HG03460 (cell line): ENCODE results near the gene KLHDC8A.
"Not testable (repeated sequence)": the region's sequence is repeated elsewhere in the genome, so short reads cannot be mapped to it uniquely, and the experiment has no call there.

ENCODE experiments used
- ATAC-seq: cut with Tn5 transposase; IDR thresholded peaks from one replicate; pipeline ENCODE4 v1.9.1; 2021; ENCODE audit not compliant: unreplicated experiment

KLHDC8A gene

GRCh38 chr1:205371871-205372660 lies 15.3 kb upstream of the KLHDC8A start:
- no peak for ATAC-seq

GRCh38 chr1:205370780-205371179 lies 14.1 kb upstream of the KLHDC8A start:
- ATAC-seq: no peak

DNA sequence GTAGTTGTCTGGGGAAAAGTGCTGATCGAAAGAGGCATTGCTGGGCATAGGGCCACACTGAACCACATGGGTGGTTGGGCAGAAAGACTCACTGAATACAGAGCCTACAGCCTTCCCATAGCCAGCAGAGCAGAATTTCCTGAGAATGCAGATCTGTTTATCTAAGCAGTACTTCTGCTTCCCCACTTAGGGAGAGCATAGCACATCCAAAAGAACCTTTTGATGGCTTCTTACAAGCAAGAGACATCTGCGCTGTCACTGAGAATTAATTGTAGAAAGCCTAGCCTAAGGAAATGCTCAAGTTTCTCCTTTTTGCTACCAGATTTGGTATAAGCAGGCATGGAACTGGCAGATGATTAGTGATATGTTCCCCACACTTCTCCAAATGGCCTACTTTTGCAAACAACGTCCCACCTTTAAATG lies 13.0 kb upstream of the KLHDC8A start:
- ATAC-seq: no peak

GRCh38 chr1:205368478-205368877 lies 11.8 kb upstream of the KLHDC8A start:
- ATAC-seq: no peak

DNA sequence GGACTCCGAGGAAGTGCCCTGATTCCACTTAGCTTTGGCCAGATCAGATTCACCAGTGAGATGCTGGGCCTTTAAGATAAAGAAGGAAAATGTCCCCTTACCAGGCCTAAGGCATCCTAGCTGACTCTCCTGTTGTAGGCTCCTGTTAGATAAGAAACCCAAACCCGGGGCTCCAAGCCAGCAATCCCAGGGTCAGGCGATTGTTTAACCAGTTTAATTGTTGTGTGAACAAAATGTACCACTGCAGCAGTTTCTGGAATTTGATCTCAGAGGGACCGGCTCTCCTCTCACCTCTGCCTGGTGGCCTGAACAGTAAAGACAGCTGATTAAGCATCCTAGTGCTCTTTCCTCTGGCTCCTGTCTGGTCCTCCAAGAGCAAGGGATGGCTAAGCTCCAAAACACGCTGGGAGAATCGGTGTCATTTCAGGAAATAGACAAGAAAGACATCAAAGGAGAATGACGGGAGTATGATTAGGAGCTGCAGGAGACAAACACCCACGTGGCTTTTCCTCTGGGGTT lies 9.3 kb upstream of the KLHDC8A start:
- ATAC-seq: no peak

DNA sequence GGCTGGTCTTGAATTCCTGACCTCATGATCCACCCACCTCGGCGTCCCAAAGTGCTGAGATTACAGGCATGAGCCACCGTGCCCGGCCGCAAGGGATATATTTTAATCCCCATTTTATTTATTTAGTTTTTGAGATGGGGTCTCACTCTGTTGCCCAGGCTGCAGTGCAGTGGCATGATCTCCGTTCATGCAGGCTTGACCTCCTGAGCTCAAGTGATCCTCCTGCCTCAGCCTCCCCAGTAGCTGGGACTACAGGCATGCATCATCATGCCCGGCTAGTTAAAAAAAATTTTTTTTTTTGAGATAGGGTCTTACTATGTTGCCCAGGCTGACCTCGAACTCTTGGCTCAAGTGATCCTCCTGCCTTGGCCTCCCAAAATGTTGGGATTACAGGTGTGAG lies 8.4 kb upstream of the KLHDC8A start:
- ATAC-seq: not testable (repeated sequence)

DNA sequence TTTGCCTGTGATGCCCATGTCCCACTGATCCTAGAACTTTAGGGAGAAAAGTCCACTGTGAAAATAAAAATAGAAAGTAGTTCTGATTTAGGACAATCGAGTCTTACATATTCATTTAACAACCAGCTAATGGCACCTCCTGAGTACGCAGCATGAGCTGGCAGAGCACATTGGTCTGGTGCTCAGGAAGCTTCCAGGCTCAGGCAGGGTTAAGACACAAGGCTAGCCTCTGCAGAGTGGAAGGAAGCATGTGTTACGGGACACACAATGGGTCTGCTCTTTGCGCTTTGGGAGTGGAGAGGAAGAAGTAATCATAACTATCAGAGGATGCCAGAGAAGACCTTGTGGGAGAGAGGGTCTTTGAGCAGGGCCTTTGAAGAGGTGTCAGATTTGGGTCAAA lies 4.2 kb upstream of the KLHDC8A start:
- no peak for ATAC-seq

DNA sequence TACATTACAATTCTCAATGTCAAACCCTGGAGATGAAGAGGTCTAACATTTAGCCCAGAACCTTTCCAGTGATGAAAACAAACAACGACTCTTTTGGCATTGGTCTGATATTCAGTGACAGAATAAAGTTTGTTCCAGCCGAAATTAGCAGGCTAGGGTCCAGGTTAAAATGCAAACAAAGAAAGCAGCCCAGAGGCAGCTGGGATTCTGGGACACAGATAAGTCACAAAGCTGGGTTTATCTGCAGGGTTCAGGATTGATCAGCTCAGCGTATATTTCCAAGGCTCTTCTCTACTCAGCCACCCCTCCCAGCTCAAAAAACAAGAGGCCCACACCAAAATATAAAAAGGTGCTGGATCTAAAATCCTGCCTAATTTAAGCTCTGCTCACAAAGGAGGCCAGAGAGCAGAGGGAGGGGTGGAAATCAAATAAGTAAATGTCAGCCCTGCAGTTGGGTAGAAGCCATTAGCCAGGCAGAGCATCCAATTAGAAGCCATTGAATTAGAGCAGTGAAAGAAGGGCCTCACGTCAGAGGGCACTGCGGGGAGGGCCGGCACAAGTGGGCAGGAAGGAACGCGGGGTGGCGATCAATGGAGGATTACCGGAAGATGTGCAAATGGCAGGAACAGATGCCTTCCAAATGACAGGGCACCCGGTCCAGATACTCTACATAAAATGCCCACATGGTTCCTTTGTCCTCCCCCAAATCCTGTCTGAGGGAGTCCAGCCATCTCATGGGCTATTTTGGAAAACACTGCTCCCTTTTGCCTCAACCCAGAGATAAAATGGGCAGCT lies 3.2 kb upstream of the KLHDC8A start:
- no peak for ATAC-seq

DNA sequence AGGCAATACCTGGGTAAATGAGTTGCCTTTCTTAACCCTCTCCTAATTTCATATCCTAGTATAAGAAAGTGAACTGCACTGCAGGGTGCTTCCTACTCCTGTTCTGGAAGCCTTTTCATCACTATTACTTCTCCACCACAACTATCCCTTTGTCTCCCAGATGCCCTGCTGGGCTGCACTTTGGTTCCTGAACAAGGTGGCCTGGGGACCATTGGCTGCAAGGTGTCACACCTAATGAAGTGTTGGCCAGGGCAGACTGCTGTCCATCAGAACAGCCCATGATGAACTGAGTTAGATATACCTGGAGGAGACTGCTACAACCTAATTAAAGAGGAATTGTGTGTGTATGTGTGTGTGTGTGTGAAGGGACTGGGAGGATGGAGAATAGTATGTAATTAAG lies 1.9 kb upstream of the KLHDC8A start:
- ATAC-seq: no peak

- no peak for ATAC-seq
Observed at GRCh38 chr1:205357567-205357966, 845 bp upstream of the KLHDC8A start.

GRCh38 chr1:205355075-205355453 lies 1.7 kb downstream of the KLHDC8A start:
- ATAC-seq: no peak

GRCh38 chr1:205354259-205355074 lies 2.3 kb downstream of the KLHDC8A start:
- ATAC-seq: no peak

DNA sequence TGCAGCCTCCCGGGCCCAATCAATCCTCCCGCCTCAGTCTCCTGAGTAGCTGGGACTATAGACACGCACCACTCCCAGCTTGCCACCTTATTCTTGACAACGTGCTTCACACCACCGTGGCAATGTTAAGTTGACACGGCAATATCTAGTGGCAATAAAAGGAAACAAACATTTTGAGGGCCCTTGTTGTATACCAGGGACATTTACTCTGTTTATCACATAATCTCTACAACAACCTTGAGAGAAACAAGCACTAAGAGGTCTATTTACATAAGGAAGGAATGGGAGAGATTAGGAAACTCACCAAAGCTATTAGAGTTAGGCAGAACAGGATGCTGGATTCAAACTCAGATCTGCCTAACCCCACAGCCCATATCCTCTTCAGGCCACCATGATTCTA lies 3.1 kb downstream of the KLHDC8A start:
- no peak for ATAC-seq

DNA sequence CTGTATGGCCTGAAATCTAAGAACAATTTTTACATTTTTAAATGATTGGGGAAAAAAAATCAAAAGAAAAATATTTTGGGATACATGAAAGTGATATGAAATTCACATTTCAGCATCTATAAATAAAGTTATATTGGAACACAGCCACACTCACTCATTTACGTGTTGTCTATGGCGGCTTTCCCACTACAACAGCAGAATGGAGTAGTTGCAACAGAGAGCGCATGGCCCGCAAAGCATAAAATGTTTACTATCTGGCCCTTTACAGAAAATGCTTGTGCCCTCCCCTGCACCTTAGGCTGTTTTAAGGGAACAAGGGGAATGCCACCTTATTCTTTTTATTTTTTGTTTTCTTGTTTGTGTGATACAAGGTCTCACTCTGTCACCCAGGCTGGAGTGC lies 3.5 kb downstream of the KLHDC8A start:
- no peak for ATAC-seq

DNA sequence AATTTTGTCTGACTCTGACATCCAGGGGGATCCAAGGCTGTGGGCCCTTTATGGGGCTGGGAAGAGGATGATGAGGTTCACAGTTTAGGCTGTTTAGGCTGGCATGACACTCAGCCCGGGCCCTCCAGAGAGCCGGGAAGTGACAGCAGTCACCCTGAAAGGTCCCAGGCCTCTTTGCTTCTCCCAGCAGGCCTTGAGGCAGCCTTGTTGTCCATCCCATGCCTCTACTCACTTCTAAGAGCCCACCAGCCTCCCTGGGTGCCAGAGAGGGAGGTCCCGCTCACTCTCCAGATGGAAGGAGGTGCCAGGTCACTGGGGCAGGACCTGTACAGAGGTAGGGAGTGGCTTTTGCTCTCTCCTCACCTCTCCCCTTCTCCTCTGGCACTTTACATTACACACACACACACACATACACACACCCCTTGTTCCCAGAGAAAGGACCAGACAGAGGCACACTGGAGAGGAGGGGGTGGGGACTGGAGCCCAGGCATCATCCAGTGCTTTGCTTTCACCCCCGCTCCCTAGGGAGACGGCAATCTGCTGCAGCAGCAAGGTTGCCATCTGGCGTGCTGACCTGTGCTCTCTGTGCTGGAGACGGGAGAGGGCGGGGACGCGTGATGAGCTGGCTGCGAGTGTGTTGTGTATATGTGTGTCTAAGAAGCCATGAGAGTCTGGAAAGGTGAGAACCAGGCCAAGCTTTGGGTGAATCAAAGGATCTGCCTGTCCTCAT lies 4.6 kb downstream of the KLHDC8A start:
- no peak for ATAC-seq

DNA sequence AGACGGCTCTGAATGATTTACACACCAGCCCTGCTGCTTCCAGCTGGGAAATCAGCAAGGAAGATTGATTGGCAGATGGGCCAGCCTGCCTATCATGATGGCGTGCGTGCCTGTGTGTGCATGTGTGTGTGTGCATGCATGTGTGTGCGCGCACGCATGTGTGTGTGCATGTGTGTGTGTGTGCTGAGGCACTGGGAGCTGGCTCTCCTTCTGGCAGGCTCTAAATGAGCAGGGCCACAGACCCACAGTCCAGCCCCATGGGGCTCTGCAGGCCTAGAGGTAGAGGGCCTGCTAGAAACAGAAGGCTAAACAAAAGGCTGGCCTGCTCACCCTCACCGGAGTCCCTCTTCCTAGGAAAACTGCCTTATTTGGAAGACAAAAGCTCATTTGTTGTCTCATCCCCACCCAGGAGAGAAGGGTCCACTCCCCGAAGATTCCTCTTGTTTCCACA lies 6.0 kb downstream of the KLHDC8A start:
- no peak for ATAC-seq

- no peak for ATAC-seq
Observed at GRCh38 chr1:205350124-205350523, 6.6 kb downstream of the KLHDC8A start.

DNA sequence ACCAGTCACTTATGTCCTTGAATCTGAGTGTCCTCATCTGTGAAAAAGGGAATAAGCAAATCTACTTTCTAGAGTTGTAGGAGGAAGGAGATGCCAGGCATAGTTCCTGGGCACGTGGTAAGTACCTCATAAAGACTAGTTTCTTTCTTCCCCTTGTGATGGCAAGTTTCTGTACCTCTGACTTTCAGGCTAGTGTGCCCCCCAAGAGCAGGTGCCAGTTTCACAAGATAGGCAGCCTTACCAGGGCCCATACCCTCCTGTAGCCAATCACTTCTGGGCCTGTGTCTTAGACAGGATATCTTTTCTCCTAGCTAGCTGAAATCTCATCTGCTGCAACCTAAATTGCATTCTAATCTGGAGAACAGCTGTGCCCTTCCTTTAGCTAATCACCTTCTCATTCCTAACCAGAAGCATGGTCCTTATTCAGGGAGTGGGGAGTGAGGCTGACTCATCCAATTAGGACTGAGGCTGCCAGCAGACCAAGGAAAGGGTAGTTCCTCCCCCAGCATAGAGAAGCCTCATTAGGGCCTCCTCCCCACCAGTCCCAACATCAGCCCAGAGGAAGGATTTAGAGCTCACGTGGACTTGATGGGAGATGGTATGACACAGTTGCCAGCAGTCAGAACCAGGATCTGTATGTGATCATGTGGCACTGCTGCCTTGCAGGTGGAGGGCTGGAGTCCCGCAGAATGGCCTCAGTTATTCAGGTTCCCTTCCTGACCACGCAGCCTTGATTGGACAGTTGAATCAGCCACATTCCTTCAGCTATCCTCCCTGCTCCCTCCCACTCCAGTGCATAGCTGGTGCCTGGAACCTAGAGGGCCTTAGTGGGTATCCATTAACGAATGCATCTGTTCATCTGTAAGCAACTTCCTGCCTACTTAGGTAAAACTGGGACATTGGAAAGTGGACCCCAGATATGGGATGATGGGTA lies 7.9 kb downstream of the KLHDC8A start:
- no peak for ATAC-seq

DNA sequence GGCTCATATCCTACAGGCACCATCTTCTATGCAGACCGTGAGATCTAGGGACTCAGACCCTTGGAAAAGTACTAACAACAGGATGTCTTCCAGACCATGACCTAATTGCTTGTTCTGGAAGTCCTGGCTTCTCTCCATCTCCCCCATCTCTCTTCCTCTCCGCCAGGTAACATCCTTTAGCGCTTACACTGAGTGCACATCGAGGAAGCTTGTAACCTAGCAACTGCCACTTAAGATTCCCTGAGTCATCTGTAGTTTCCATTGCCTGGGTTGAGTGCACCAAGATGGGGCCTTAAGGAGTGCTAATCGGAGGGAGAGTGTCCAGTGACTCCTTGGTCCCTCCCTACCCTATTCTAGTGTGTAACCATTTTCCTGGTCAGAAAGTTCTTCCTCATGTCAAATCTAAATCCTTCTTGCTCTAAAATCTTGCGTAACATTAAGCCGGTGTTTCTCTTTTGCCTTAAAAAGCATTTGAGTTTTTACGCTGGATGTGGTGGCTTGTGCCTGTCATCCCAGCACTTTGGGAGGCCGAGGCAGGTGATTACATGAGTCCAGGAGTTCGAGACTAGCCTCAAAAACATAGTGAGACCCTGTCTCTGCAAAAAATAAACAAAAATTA lies 9.7 kb downstream of the KLHDC8A start:
- ATAC-seq: no peak
